Loucy (cell line): Measurements from ENCODE around the gene TBR1.

ENCODE experiments used
- H2AFZ ChIP-seq: fragments of 200-600 bp; sonication (generic); 2 replicates; pipeline ENCODE4 v1.6.0; 2016; ENCODE audit warnings: antibody characterized with exemption, mild to moderate bottlenecking, low read length, moderate library complexity
- H3F3A ChIP-seq: fragments of 200-600 bp; 2 replicates; pipeline ENCODE4 v1.6.0; 2016; ENCODE audit warnings: antibody characterized with exemption, low read depth, mild to moderate bottlenecking
- H3K27me3 ChIP-seq: fragments of 200-600 bp; sonication (generic); 2 replicates; pipeline ENCODE4 v1.6.1; 2014; ENCODE audit warnings: low read length, mild to moderate bottlenecking; ENCODE audit not compliant: insufficient read depth, poor library complexity, severe bottlenecking
- H3K36me3 ChIP-seq: fragments of 200-600 bp; sonication (generic); 2 replicates; pipeline ENCODE4 v1.6.1; 2016; ENCODE audit warnings: low read length; ENCODE audit not compliant: insufficient read depth
- H3K4me1 ChIP-seq: fragments of 200-600 bp; sonication (generic); 2 replicates; pipeline ENCODE4 v1.5.1; 2014; ENCODE audit warnings: low read length, mild to moderate bottlenecking; ENCODE audit not compliant: insufficient read depth, poor library complexity, severe bottlenecking
- H3K4me2 ChIP-seq: fragments of 200-600 bp; sonication (generic); 2 replicates; pipeline ENCODE4 v1.6.0; 2014; ENCODE audit warnings: antibody characterized with exemption, low read length, low read depth, mild to moderate bottlenecking; ENCODE audit not compliant: poor library complexity, severe bottlenecking
- H3K4me3 ChIP-seq: fragments of 200-600 bp; sonication (generic); 2 replicates; pipeline ENCODE4 v1.5.1; 2014; ENCODE audit warnings: low read length, mild to moderate bottlenecking, mixed read lengths; ENCODE audit not compliant: poor library complexity, severe bottlenecking
- H3K79me2 ChIP-seq: fragments of 200-600 bp; sonication (generic); 2 replicates; pipeline ENCODE4 v1.6.1; 2014; ENCODE audit warnings: low read length; ENCODE audit not compliant: insufficient read depth
- H3K9ac ChIP-seq: fragments of 200-600 bp; sonication (generic); 2 replicates; pipeline ENCODE4 v1.6.0; 2014; ENCODE audit warnings: mild to moderate bottlenecking, low read depth, low read length, moderate library complexity; ENCODE audit not compliant: poor library complexity, severe bottlenecking
- H3K9me2 ChIP-seq: fragments of 200-600 bp; sonication (generic); replicated peaks from 2 replicates; pipeline ENCODE4 v1.6.1; 2016; ENCODE audit warnings: low read depth, low read length, mixed read lengths
- H3K9me3 ChIP-seq: fragments of 200-600 bp; sonication (generic); 2 replicates; pipeline ENCODE4 v1.6.1; 2014; ENCODE audit warnings: mild to moderate bottlenecking, antibody characterized with exemption, low read length, low read depth; ENCODE audit not compliant: insufficient read depth
- H4K20me1 ChIP-seq: fragments of 200-600 bp; sonication (generic); 2 replicates; pipeline ENCODE4 v1.6.0; 2014; ENCODE audit warnings: antibody characterized with exemption, low read length, mild to moderate bottlenecking; ENCODE audit not compliant: insufficient read depth, poor library complexity, severe bottlenecking
- CTCF ChIP-seq: fragments of 200-600 bp; sonication (generic); conservative IDR thresholded peaks from 2 replicates; pipeline ENCODE4 v1.5.1; 2014; ENCODE audit warnings: mild to moderate bottlenecking, antibody characterized with exemption, low read length
- EZH2phosphoT487 ChIP-seq: fragments of 200-600 bp; IDR thresholded peaks from 2 replicates; pipeline ENCODE4 v1.6.1; 2018; ENCODE audit warnings: antibody characterized with exemption, mild to moderate bottlenecking, moderate library complexity, borderline replicate concordance

The TBR1 gene

GRCh38 chr2:161382747-161383146 is 33.4 kb upstream of the TBR1 start:
- no peaks in the 10 kb centered on the region for H3K27me3 ChIP-seq
- H3K4me1 ChIP-seq: peaks cover 23% of the 10 kb centered on the region
- no peak overlapping the region for H3K4me3 ChIP-seq
- no peaks in the 10 kb centered on the region for H4K20me1 ChIP-seq
- TF ChIP-seq CTCF: no peak
- no peak for TF ChIP-seq EZH2phosphoT487
- no peak overlapping the region for H3K4me2 ChIP-seq
- no peaks in the 10 kb centered on the region for H3F3A ChIP-seq
- H3K9me3 ChIP-seq: no peaks in the 10 kb centered on the region
- H3K9ac ChIP-seq: no peak overlapping the region
- H3K36me3 ChIP-seq: peaks cover 11% of the 10 kb centered on the region; the same call in 1 of the 2 replicates
- H2AFZ ChIP-seq: no peak overlapping the region
- no peaks in the 10 kb centered on the region for H3K9me2 ChIP-seq
- H3K79me2 ChIP-seq: no peaks in the 10 kb centered on the region

- Histone ChIP-seq H3K79me2 (no peaks in the 10 kb centered on the region), H3F3A (no peaks in the 10 kb centered on the region), H3K27me3 (no peaks in the 10 kb centered on the region), H3K4me3 (no peak overlapping the region), H3K9ac (peak overlapping the region; percentile 21), H2AFZ (no peak overlapping the region), H3K36me3 (peaks cover 18% of the 10 kb centered on the region; the same call in 1 of the 2 replicates), H3K4me2 (peak overlapping the region; percentile 26), H4K20me1 (no peaks in the 10 kb centered on the region), H3K9me3 (no peaks in the 10 kb centered on the region), H3K9me2 (no peaks in the 10 kb centered on the region), H3K4me1 (peaks cover 23% of the 10 kb centered on the region)
- TF ChIP-seq EZH2phosphoT487: no peak
- no peak for TF ChIP-seq CTCF
Observed at GRCh38 chr2:161384864-161385263, 31.2 kb upstream of the TBR1 start.

- Histone ChIP-seq H3K4me2 (peak overlapping the region; percentile 37), H3K9ac (peak overlapping the region; percentile 42), H4K20me1 (no peaks in the 10 kb centered on the region), H3K36me3 (peaks cover 28% of the 10 kb centered on the region; the same call in 1 of the 2 replicates), H3K79me2 (no peaks in the 10 kb centered on the region), H3K4me3 (no peak overlapping the region), H3K4me1 (peaks cover 23% of the 10 kb centered on the region), H2AFZ (no peak overlapping the region), H3K27me3 (no peaks in the 10 kb centered on the region), H3K9me2 (no peaks in the 10 kb centered on the region), H3F3A (no peaks in the 10 kb centered on the region), H3K9me3 (no peaks in the 10 kb centered on the region)
- TF ChIP-seq EZH2phosphoT487 (no peak), CTCF (no peak)
Observed at GRCh38 chr2:161386228-161386824, 29.8 kb upstream of the TBR1 start.
